Measurements from ENCODE around the gene F10.
A peak's percentile ranks its signal among the peaks of the same experiment; 100 is the strongest.

F10 gene

GRCh38 chr13:113083402-113084061, 39.1 kb upstream of the F10 start:
- no peak for TF ChIP-seq CTCF (IDR thresholded peaks at IDR 0.05; ENCODE audit: insufficient read depth, missing control alignments)
- DNase-seq (ENCODE audit: insufficient read length, low spot score) (no peak), FAIRE-seq (no peak)

GRCh38 chr13:113084094-113084942, 38.3 kb upstream of the F10 start:
- no peak for DNase-seq (ENCODE audit: insufficient read length, low spot score)
- no peak for TF ChIP-seq CTCF (IDR thresholded peaks at IDR 0.05; ENCODE audit: insufficient read depth, missing control alignments)

GRCh38 chr13:113084943-113085540, 37.6 kb upstream of the F10 start:
- TF ChIP-seq CTCF (IDR thresholded peaks at IDR 0.05; ENCODE audit: insufficient read depth, missing control alignments): no peak
- FAIRE-seq (no peak), DNase-seq (ENCODE audit: insufficient read length, low spot score) (no peak)

More at GRCh38 chr13:113084094-113084942, 38.3 kb upstream of the F10 start:
- no peak for FAIRE-seq

GRCh38 chr13:113086031-113086750, 36.4 kb upstream of the F10 start:
- peak; percentile 1 for TF ChIP-seq CTCF (IDR thresholded peaks at IDR 0.05; ENCODE audit: insufficient read depth, missing control alignments)
- FAIRE-seq (no peak), DNase-seq (ENCODE audit: insufficient read length, low spot score) (no peak)

- DNase-seq (ENCODE audit: insufficient read length, low spot score) (no peak), FAIRE-seq (no peak)
- TF ChIP-seq CTCF (IDR thresholded peaks at IDR 0.05; ENCODE audit: insufficient read depth, missing control alignments): no peak
Measured at GRCh38 chr13:113086991-113087922, 35.3 kb upstream of the F10 start.

Data from D721Med (cell line).